ENCODE measurements around the gene IGSF9.

The IGSF9 gene

GRCh38 chr1:159983681-159984080 is 38.3 kb upstream of the IGSF9 start:
- Histone ChIP-seq H3K9me3 (ENCODE audit: control insufficient read depth, low read depth, low read length) (no peaks in the 10 kb centered on the region), H3K36me3 (ENCODE audit: control insufficient read depth, low read depth, low read length) (no peaks in the 10 kb centered on the region), H3K4me1 (ENCODE audit: control insufficient read depth, low read depth, low read length) (no peaks in the 10 kb centered on the region), H3K27me3 (ENCODE audit: control insufficient read depth, insufficient read depth, low read length) (no peaks in the 10 kb centered on the region), H3K4me3 (ENCODE audit: low read length) (no peak overlapping the region), H3K9ac (ENCODE audit: low read length) (no peak overlapping the region), H3K27ac (ENCODE audit: low read length) (no peak overlapping the region)

GRCh38 chr1:159982280-159982679 is 36.9 kb upstream of the IGSF9 start:
- H3K4me3 ChIP-seq (ENCODE audit: low read length) = no peak overlapping the region

GRCh38 chr1:159981351-159982055 is 36.1 kb upstream of the IGSF9 start:
- no peaks in the 10 kb centered on the region for H3K4me1 ChIP-seq (ENCODE audit: control insufficient read depth, low read depth, low read length)
- H3K36me3 ChIP-seq (ENCODE audit: control insufficient read depth, low read depth, low read length) = no peaks in the 10 kb centered on the region
- no peak overlapping the region for H3K4me3 ChIP-seq (ENCODE audit: low read length)
- H3K9me3 ChIP-seq (ENCODE audit: control insufficient read depth, low read depth, low read length) = no peaks in the 10 kb centered on the region
- H3K27me3 ChIP-seq (ENCODE audit: control insufficient read depth, insufficient read depth, low read length) = no peaks in the 10 kb centered on the region
- no peak overlapping the region for H3K27ac ChIP-seq (ENCODE audit: low read length)
- no peak overlapping the region for H3K9ac ChIP-seq (ENCODE audit: low read length)

More at GRCh38 chr1:159982280-159982679, 36.9 kb upstream of the IGSF9 start:
- no peaks in the 10 kb centered on the region for H3K4me1 ChIP-seq (ENCODE audit: control insufficient read depth, low read depth, low read length)
- H3K27me3 ChIP-seq (ENCODE audit: control insufficient read depth, insufficient read depth, low read length) = no peaks in the 10 kb centered on the region
- H3K27ac ChIP-seq (ENCODE audit: low read length) = no peak overlapping the region
- H3K36me3 ChIP-seq (ENCODE audit: control insufficient read depth, low read depth, low read length) = no peaks in the 10 kb centered on the region
- H3K9ac ChIP-seq (ENCODE audit: low read length) = no peak overlapping the region
- H3K9me3 ChIP-seq (ENCODE audit: control insufficient read depth, low read depth, low read length) = no peaks in the 10 kb centered on the region

GRCh38 chr1:159980786-159981185 is 35.4 kb upstream of the IGSF9 start:
- H3K9me3 ChIP-seq (ENCODE audit: control insufficient read depth, low read depth, low read length) = no peaks in the 10 kb centered on the region
- no peaks in the 10 kb centered on the region for H3K4me1 ChIP-seq (ENCODE audit: control insufficient read depth, low read depth, low read length)
- H3K27me3 ChIP-seq (ENCODE audit: control insufficient read depth, insufficient read depth, low read length) = no peaks in the 10 kb centered on the region
- no peak overlapping the region for H3K4me3 ChIP-seq (ENCODE audit: low read length)
- no peak overlapping the region for H3K9ac ChIP-seq (ENCODE audit: low read length)
- H3K27ac ChIP-seq (ENCODE audit: low read length) = no peak overlapping the region
- H3K36me3 ChIP-seq (ENCODE audit: control insufficient read depth, low read depth, low read length) = no peaks in the 10 kb centered on the region

- H3K27ac ChIP-seq (ENCODE audit: low read length) = no peak overlapping the region
- H3K9ac ChIP-seq (ENCODE audit: low read length) = no peak overlapping the region
- no peaks in the 10 kb centered on the region for H3K27me3 ChIP-seq (ENCODE audit: control insufficient read depth, insufficient read depth, low read length)
- no peaks in the 10 kb centered on the region for H3K9me3 ChIP-seq (ENCODE audit: control insufficient read depth, low read depth, low read length)
- H3K36me3 ChIP-seq (ENCODE audit: control insufficient read depth, low read depth, low read length) = no peaks in the 10 kb centered on the region
- H3K4me1 ChIP-seq (ENCODE audit: control insufficient read depth, low read depth, low read length) = no peaks in the 10 kb centered on the region
- no peak overlapping the region for H3K4me3 ChIP-seq (ENCODE audit: low read length)
Observed at GRCh38 chr1:159980076-159980475, 34.7 kb upstream of the IGSF9 start.

- Histone ChIP-seq H3K9ac (ENCODE audit: low read length) (no peak overlapping the region), H3K36me3 (ENCODE audit: control insufficient read depth, low read depth, low read length) (no peaks in the 10 kb centered on the region), H3K27ac (ENCODE audit: low read length) (no peak overlapping the region), H3K4me3 (ENCODE audit: low read length) (no peak overlapping the region), H3K4me1 (ENCODE audit: control insufficient read depth, low read depth, low read length) (no peaks in the 10 kb centered on the region), H3K9me3 (ENCODE audit: control insufficient read depth, low read depth, low read length) (no peaks in the 10 kb centered on the region), H3K27me3 (ENCODE audit: control insufficient read depth, insufficient read depth, low read length) (no peaks in the 10 kb centered on the region)
Observed at GRCh38 chr1:159979257-159979656, 33.8 kb upstream of the IGSF9 start.

GRCh38 chr1:159978107-159978398 is 32.6 kb upstream of the IGSF9 start:
- H3K9me3 ChIP-seq (ENCODE audit: control insufficient read depth, low read depth, low read length) = no peaks in the 10 kb centered on the region
- no peak overlapping the region for H3K27ac ChIP-seq (ENCODE audit: low read length)
- no peaks in the 10 kb centered on the region for H3K36me3 ChIP-seq (ENCODE audit: control insufficient read depth, low read depth, low read length)
- H3K4me1 ChIP-seq (ENCODE audit: control insufficient read depth, low read depth, low read length) = no peaks in the 10 kb centered on the region
- H3K27me3 ChIP-seq (ENCODE audit: control insufficient read depth, insufficient read depth, low read length) = no peaks in the 10 kb centered on the region
- H3K4me3 ChIP-seq (ENCODE audit: low read length) = no peak overlapping the region
- no peak overlapping the region for H3K9ac ChIP-seq (ENCODE audit: low read length)

- Histone ChIP-seq H3K9ac (ENCODE audit: low read length) (no peak overlapping the region), H3K27me3 (ENCODE audit: control insufficient read depth, insufficient read depth, low read length) (no peaks in the 10 kb centered on the region), H3K4me3 (ENCODE audit: low read length) (no peak overlapping the region), H3K9me3 (ENCODE audit: control insufficient read depth, low read depth, low read length) (no peaks in the 10 kb centered on the region), H3K4me1 (ENCODE audit: control insufficient read depth, low read depth, low read length) (no peaks in the 10 kb centered on the region), H3K36me3 (ENCODE audit: control insufficient read depth, low read depth, low read length) (no peaks in the 10 kb centered on the region), H3K27ac (ENCODE audit: low read length) (no peak overlapping the region)
Observed at GRCh38 chr1:159977364-159978106, 32.1 kb upstream of the IGSF9 start.

- H3K9me3 ChIP-seq (ENCODE audit: control insufficient read depth, low read depth, low read length) = no peaks in the 10 kb centered on the region
- no peak overlapping the region for H3K4me3 ChIP-seq (ENCODE audit: low read length)
- no peak overlapping the region for H3K9ac ChIP-seq (ENCODE audit: low read length)
- no peaks in the 10 kb centered on the region for H3K36me3 ChIP-seq (ENCODE audit: control insufficient read depth, low read depth, low read length)
- H3K27me3 ChIP-seq (ENCODE audit: control insufficient read depth, insufficient read depth, low read length) = no peaks in the 10 kb centered on the region
- no peak overlapping the region for H3K27ac ChIP-seq (ENCODE audit: low read length)
- H3K4me1 ChIP-seq (ENCODE audit: control insufficient read depth, low read depth, low read length) = no peaks in the 10 kb centered on the region
Observed at GRCh38 chr1:159974350-159974965, 29.0 kb upstream of the IGSF9 start.

- no peaks in the 10 kb centered on the region for H3K9me3 ChIP-seq (ENCODE audit: control insufficient read depth, low read depth, low read length)
- no peaks in the 10 kb centered on the region for H3K27me3 ChIP-seq (ENCODE audit: control insufficient read depth, insufficient read depth, low read length)
- H3K9ac ChIP-seq (ENCODE audit: low read length) = no peak overlapping the region
- H3K36me3 ChIP-seq (ENCODE audit: control insufficient read depth, low read depth, low read length) = no peaks in the 10 kb centered on the region
- H3K4me3 ChIP-seq (ENCODE audit: low read length) = no peak overlapping the region
- no peaks in the 10 kb centered on the region for H3K4me1 ChIP-seq (ENCODE audit: control insufficient read depth, low read depth, low read length)
- H3K27ac ChIP-seq (ENCODE audit: low read length) = no peak overlapping the region
Observed at GRCh38 chr1:159973350-159973940, 28.0 kb upstream of the IGSF9 start.

- no peaks in the 10 kb centered on the region for H3K4me1 ChIP-seq (ENCODE audit: control insufficient read depth, low read depth, low read length)
- H3K27ac ChIP-seq (ENCODE audit: low read length) = no peak overlapping the region
- no peaks in the 10 kb centered on the region for H3K9me3 ChIP-seq (ENCODE audit: control insufficient read depth, low read depth, low read length)
- no peaks in the 10 kb centered on the region for H3K27me3 ChIP-seq (ENCODE audit: control insufficient read depth, insufficient read depth, low read length)
- H3K9ac ChIP-seq (ENCODE audit: low read length) = no peak overlapping the region
- no peaks in the 10 kb centered on the region for H3K36me3 ChIP-seq (ENCODE audit: control insufficient read depth, low read depth, low read length)
- no peak overlapping the region for H3K4me3 ChIP-seq (ENCODE audit: low read length)
Observed at GRCh38 chr1:159972443-159973205, 27.2 kb upstream of the IGSF9 start.

Measured in iPS-18a (cell line).